Ectodermal cell (in vitro differentiated cells): Measurements from ENCODE around the gene CKMT1A. TPM values are rescaled to one million over a fixed set of nuclear protein-coding genes. Genes with fewer than 3 reads are reported as not detected.
"Not testable (repeated sequence)": the region's sequence is repeated elsewhere in the genome, so short reads cannot be mapped to it uniquely, and the experiment has no call there.

Source experiments
- H3K27ac ChIP-seq: 2 replicates; pipeline ENCODE4 v1.7.0; 2013; ENCODE audit warnings: mild to moderate bottlenecking, low read depth, low read length; ENCODE audit not compliant: insufficient read depth, poor library complexity, severe bottlenecking
- H3K27me3 ChIP-seq: 2 replicates; pipeline ENCODE4 v1.7.0; 2013; ENCODE audit warnings: mild to moderate bottlenecking, low read length; ENCODE audit not compliant: insufficient read depth, control insufficient read depth, poor library complexity, severe bottlenecking
- H3K36me3 ChIP-seq: one replicate; pipeline ENCODE4 v1.7.0; 2013; ENCODE audit warnings: low read length; ENCODE audit not compliant: control insufficient read depth, insufficient read depth
- H3K4me1 ChIP-seq: one replicate; pipeline ENCODE4 v1.7.0; 2013; ENCODE audit warnings: low read length; ENCODE audit not compliant: control insufficient read depth, insufficient read depth
- H3K4me3 ChIP-seq: 2 replicates; pipeline ENCODE4 v1.7.0; 2013; ENCODE audit warnings: low read depth, low read length, control low read depth; ENCODE audit not compliant: insufficient read depth
- H3K9me3 ChIP-seq: 2 replicates; pipeline ENCODE4 v1.7.0; 2013; ENCODE audit warnings: mild to moderate bottlenecking, low read length, moderate library complexity; ENCODE audit not compliant: control insufficient read depth
- WGBS, 2 experiments: methylation state at CpG; one replicate each; pipeline ENCODE4 v1.1.7; 2013; ENCODE audit warnings: missing lambda C conversion rate in 2 of 2; 5-methylcytosine and 5-hydroxymethylcytosine counted together
- polyA plus RNA-seq, 4 experiments: library from polyadenylated mRNA; stranded (reverse); fragments of 50-300 nt; gene quantifications; one replicate each; pipeline ENCODE4 v1.2.3, GENCODE V29; 2013

Gene CKMT1A
- polyA plus RNA-seq (2013, experiment 1 of 4): 6.9 TPM
- polyA plus RNA-seq (2013, experiment 2 of 4): 6.8 TPM
- polyA plus RNA-seq (2013, experiment 3 of 4): 9.5 TPM
- 4.3 TPM for polyA plus RNA-seq (2013, experiment 4 of 4)

GRCh38 chr15:43693148-43694022 is at the start of gene CKMT1A:
Gene CKMT1A (plus strand): TSS chr15:43693859. CDS start chr15:43694051, 192 bp downstream.
- no CpG with 5 or more reads among the region's 43 CpGs for WGBS, 2 experiments
- not testable (repeated sequence) for H3K4me3 ChIP-seq, H3K27me3 ChIP-seq, H3K9me3 ChIP-seq, H3K27ac ChIP-seq, H3K4me1 ChIP-seq, H3K36me3 ChIP-seq

GRCh38 chr15:43648649-43649429 is 44.8 kb upstream of the CKMT1A start, which contains the start of gene CATSPER2:
Gene CATSPER2 (minus strand): TSS chr15:43648844. CDS start chr15:43648061, 783 bp downstream.
- Histone ChIP-seq H3K4me3 (no peak within 1 kb of the TSS), H3K9me3 (no peaks in the 10 kb centered on the region), H3K27me3 (no peaks in the 10 kb centered on the region), H3K4me1 (no peaks in the 10 kb centered on the region), H3K36me3 (peaks cover 7% of the 10 kb centered on the region), H3K27ac (no peak within 1 kb of the TSS)
- WGBS, 2 experiments: 95% methylated on average over 85 of the region's 85 CpGs

GRCh38 chr15:43649430-43649926 is 44.2 kb upstream of the CKMT1A start:
- H3K4me1 ChIP-seq, H3K4me3 ChIP-seq: not testable (repeated sequence)
- WGBS, 2 experiments: 97 to 98% methylated on average over 16 of the region's 16 CpGs

GRCh38 chr15:43659727-43660126 is 33.9 kb upstream of the CKMT1A start:
- H3K4me1 ChIP-seq, H3K27me3 ChIP-seq, H3K27ac ChIP-seq, H3K9me3 ChIP-seq, H3K36me3 ChIP-seq, H3K4me3 ChIP-seq: not testable (repeated sequence)
- no CpG with 5 or more reads among the region's 10 CpGs for WGBS, 2 experiments

More at GRCh38 chr15:43649430-43649926, 44.2 kb upstream of the CKMT1A start:
- H3K27ac ChIP-seq, H3K9me3 ChIP-seq, H3K27me3 ChIP-seq, H3K36me3 ChIP-seq: not testable (repeated sequence)

- not testable (repeated sequence) for H3K36me3 ChIP-seq, H3K4me3 ChIP-seq, H3K27ac ChIP-seq, H3K4me1 ChIP-seq, H3K9me3 ChIP-seq, H3K27me3 ChIP-seq
- no CpG with 5 or more reads among the region's 2 CpGs for WGBS, 2 experiments
These were observed 31.4 kb upstream of the CKMT1A start for GRCh38 chr15:43662293-43662692.

GRCh38 chr15:43663333-43663732 is 30.3 kb upstream of the CKMT1A start:
- H3K27me3 ChIP-seq, H3K36me3 ChIP-seq, H3K4me1 ChIP-seq, H3K27ac ChIP-seq, H3K9me3 ChIP-seq, H3K4me3 ChIP-seq: not testable (repeated sequence)
- no CpG with 5 or more reads among the region's 8 CpGs for WGBS, 2 experiments

- not testable (repeated sequence) for H3K36me3 ChIP-seq, H3K9me3 ChIP-seq, H3K4me3 ChIP-seq, H3K27me3 ChIP-seq, H3K4me1 ChIP-seq, H3K27ac ChIP-seq
- no CpG with 5 or more reads among the region's 1 CpG for WGBS, 2 experiments
These were observed 27.5 kb upstream of the CKMT1A start for GRCh38 chr15:43666177-43666576.

- not testable (repeated sequence) for H3K27ac ChIP-seq
- WGBS, 2 experiments: no CpG with 5 or more reads among the region's 1 CpG
These were observed 19.5 kb upstream of the CKMT1A start for GRCh38 chr15:43674175-43674574.

GRCh38 chr15:43689604-43690301 is 3.9 kb upstream of the CKMT1A start:
- H3K27ac ChIP-seq, H3K4me3 ChIP-seq, H3K36me3 ChIP-seq, H3K27me3 ChIP-seq, H3K9me3 ChIP-seq, H3K4me1 ChIP-seq: not testable (repeated sequence)
- no CpG with 5 or more reads among the region's 54 CpGs for WGBS, 2 experiments

More at GRCh38 chr15:43674175-43674574, 19.5 kb upstream of the CKMT1A start:
- H3K4me3 ChIP-seq, H3K9me3 ChIP-seq, H3K27me3 ChIP-seq, H3K36me3 ChIP-seq, H3K4me1 ChIP-seq: not testable (repeated sequence)
